ENCODE measurements around the gene ZBTB17. TPM values are rescaled to one million over a fixed set of nuclear protein-coding genes. Genes with fewer than 3 reads are reported as not detected.

Gene ZBTB17
- total and polyA plus RNA-seq, 10 of the 15 experiments (the other 5 are each of a cell fraction or from before 2014, with no cell fraction given), result 0.87 to 59.4 (median 38.7) TPM

DNA sequence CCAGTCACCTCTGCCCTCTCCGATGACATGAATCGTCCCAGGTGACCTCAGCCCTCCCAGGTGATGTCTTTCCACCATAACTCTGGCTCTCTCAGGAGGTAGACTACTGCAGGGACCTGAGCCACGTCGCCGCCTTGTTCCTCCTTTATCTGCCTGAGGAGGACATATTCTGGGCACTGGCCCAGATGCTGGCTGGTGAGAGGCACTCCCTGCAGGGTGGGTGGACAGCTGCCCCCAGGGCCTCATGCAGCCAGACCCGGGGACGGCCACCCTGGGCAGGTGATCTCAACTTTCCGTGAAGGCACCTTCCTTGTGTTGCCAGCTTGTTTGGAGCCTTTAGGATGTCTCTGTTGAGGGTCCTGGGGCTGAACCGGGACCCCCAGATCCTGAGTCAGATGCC, 13.9 kb upstream of the ZBTB17 start:
- intact Hi-C loops (cut with micrococcal nuclease; ENCODE audit: unreplicated experiment), result loop anchor here (5.0 kb wide), 1 partner anchor 197 kb away; no protein-coding TSS in a partner anchor
- POLR2A ChIA-PET, result no interaction called here
- H3K4me2 ChIP-seq (ENCODE audit: control insufficient read depth, insufficient read depth), result no peak overlapping the region
- H3K27me3 ChIP-seq (replicated peaks in 1 of 2; ENCODE audit: control insufficient read depth in 2 of 2, insufficient read depth in 2 of 2, low read length in 1 of 2), result no peaks in the 10 kb centered on the region
- TF ChIP-seq, protein P1, sequence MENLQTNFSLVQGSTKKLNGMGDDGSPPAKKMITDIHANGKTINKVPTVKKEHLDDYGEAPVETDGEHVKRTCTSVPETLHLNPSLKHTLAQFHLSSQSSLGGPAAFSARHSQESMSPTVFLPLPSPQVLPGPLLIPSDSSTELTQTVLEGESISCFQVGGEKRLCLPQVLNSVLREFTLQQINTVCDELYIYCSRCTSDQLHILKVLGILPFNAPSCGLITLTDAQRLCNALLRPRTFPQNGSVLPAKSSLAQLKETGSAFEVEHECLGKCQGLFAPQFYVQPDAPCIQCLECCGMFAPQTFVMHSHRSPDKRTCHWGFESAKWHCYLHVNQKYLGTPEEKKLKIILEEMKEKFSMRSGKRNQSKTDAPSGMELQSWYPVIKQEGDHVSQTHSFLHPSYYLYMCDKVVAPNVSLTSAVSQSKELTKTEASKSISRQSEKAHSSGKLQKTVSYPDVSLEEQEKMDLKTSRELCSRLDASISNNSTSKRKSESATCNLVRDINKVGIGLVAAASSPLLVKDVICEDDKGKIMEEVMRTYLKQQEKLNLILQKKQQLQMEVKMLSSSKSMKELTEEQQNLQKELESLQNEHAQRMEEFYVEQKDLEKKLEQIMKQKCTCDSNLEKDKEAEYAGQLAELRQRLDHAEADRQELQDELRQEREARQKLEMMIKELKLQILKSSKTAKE (IDR thresholded peaks at IDR 0.05; ENCODE audit: low read depth, poor library complexity, severe bottlenecking), result no peak
- CTCF ChIA-PET, result no interaction called here
- 51% methylated on average over 9 of the region's 9 CpGs for WGBS (ENCODE audit: insufficient coverage, insufficient replicate concordance, low lambda C conversion rate, missing lambda C conversion rate)
- FAIRE-seq, result no peak
- H3K79me2 ChIP-seq (ENCODE audit: control insufficient read depth, insufficient read depth, low read length), result no peaks in the 10 kb centered on the region
- BruUV-seq (replicated peaks), result no TSS peak
- H3K4me1 ChIP-seq (ENCODE audit: control insufficient read depth, insufficient read depth, low read length), result no peaks in the 10 kb centered on the region
- no peaks in the 10 kb centered on the region for H4K20me1 ChIP-seq (ENCODE audit: control insufficient read depth, insufficient read depth)
- no peaks in the 10 kb centered on the region for H3K36me3 ChIP-seq (ENCODE audit: control insufficient read depth in 2 of 2, insufficient read depth in 2 of 2, low read length in 1 of 2)
- SMC1A ChIA-PET (ENCODE audit: uncharacterized antibody, unreplicated experiment), result no interaction called here
- H2AFZ ChIP-seq (ENCODE audit: control insufficient read depth, low read depth, low read length), result no peak overlapping the region
- no peak overlapping the region for H3K4me3 ChIP-seq
- no peak for ATAC-seq
- no peaks in the 10 kb centered on the region for H3K9me3 ChIP-seq (replicated peaks; ENCODE audit: control insufficient read depth, insufficient read depth, low read length)
- RAD21 ChIA-PET (ENCODE audit: unreplicated experiment), result interaction anchor here (0.5 kb wide), 1 partner anchor 174 kb away, joined by 3 read pairs; no protein-coding TSS in a partner anchor
- no peak overlapping the region for H3K27ac ChIP-seq (ENCODE audit: control insufficient read depth, insufficient read depth)
- no peak overlapping the region for H3K9ac ChIP-seq (ENCODE audit: control insufficient read depth, insufficient read depth, low read length)
- no peak for DNase-seq (ENCODE audit: low read depth, low spot score)
- in situ Hi-C loops (cut with MboI), result no loop called here

DNA sequence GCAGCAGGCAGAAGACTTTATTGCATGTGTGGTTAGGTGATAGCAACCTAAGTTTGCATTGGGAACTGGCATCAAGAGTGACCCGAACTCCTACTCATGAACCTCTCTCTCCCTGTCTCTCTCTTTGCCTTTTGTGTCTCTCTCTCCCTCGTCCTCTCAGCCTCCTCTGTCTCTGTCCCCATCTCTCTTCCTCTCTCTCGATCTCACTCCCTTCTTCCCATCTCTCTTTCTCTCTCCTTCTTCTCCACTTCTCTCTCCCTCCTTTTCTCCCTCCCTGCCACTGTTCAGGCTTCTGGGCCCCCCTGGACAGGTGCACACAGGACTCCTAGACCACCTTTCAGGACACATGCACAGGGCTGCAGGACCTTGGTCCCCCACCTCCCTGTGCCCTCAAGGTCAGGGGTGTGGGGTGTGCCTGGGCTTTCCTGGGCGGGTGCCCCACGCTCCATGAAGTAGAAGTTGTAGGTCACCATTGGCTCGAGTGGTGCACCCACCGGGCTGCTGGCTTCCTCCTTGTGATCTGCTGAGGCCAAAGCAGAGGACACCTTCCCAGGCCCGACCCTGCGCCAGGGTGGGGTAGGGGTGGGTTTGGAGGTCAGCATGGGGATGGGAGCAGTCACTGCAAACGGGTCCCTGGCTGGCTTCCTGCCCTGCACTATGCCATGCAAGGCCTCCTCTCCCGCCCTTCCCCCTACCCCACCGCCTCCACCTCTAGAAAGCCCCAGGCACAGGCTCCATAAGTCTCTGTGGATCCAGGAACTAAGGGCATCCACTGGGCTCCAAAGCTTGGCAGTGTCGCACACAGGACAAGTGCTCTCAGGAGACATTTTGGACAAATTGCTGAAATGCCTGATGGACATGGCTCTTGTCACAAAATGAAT, 13.2 kb upstream of the ZBTB17 start:
- FAIRE-seq, result no peak
- WGBS (ENCODE audit: insufficient coverage, insufficient replicate concordance, low lambda C conversion rate, missing lambda C conversion rate), result 59% methylated on average over 11 of the region's 13 CpGs

More for the DNA sequence above, 13.2 kb upstream of the ZBTB17 start:
- H3K27me3 ChIP-seq (replicated peaks in 1 of 2; ENCODE audit: control insufficient read depth in 2 of 2, insufficient read depth in 2 of 2, low read length in 1 of 2), result no peaks in the 10 kb centered on the region
- in situ Hi-C loops (cut with MboI), result no loop called here
- ChIA-PET CTCF (no interaction called here), POLR2A (no interaction called here), SMC1A (ENCODE audit: uncharacterized antibody, unreplicated experiment) (interaction anchor here (0.8 kb wide), 1 partner anchor 13 kb away, joined by 3 read pairs; the partner anchor contains the start of gene ZBTB17), RAD21 (ENCODE audit: unreplicated experiment) (interaction anchor here (0.5 kb wide), 1 partner anchor 174 kb away, joined by 3 read pairs; no protein-coding TSS in a partner anchor)
- H3K9me3 ChIP-seq (replicated peaks; ENCODE audit: control insufficient read depth, insufficient read depth, low read length), result no peaks in the 10 kb centered on the region
- DNase-seq (ENCODE audit: low read depth, low spot score), result no peak
- no peaks in the 10 kb centered on the region for H3K79me2 ChIP-seq (ENCODE audit: control insufficient read depth, insufficient read depth, low read length)
- H4K20me1 ChIP-seq (ENCODE audit: control insufficient read depth, insufficient read depth), result no peaks in the 10 kb centered on the region
- no peak overlapping the region for H3K4me3 ChIP-seq
- H2AFZ ChIP-seq (ENCODE audit: control insufficient read depth, low read depth, low read length), result no peak overlapping the region
- no peak overlapping the region for H3K4me2 ChIP-seq (ENCODE audit: control insufficient read depth, insufficient read depth)
- no peak overlapping the region for H3K9ac ChIP-seq (ENCODE audit: control insufficient read depth, insufficient read depth, low read length)
- intact Hi-C loops (cut with micrococcal nuclease; ENCODE audit: unreplicated experiment), result no loop called here
- BruUV-seq (replicated peaks), result no TSS peak
- no peaks in the 10 kb centered on the region for H3K4me1 ChIP-seq (ENCODE audit: control insufficient read depth, insufficient read depth, low read length)
- no peak for ATAC-seq
- H3K27ac ChIP-seq (ENCODE audit: control insufficient read depth, insufficient read depth), result no peak overlapping the region
- H3K36me3 ChIP-seq (ENCODE audit: control insufficient read depth in 2 of 2, insufficient read depth in 2 of 2, low read length in 1 of 2), result no peaks in the 10 kb centered on the region
- TF ChIP-seq MYB (IDR thresholded peaks at IDR 0.05; ENCODE audit: borderline replicate concordance, low read depth, low read length), result no peak
